GM19455 (cell line): Measurements from ENCODE around the gene RPS27L.
"Not testable (repeated sequence)": the region's sequence is repeated elsewhere in the genome, so short reads cannot be mapped to it uniquely, and the experiment has no call there.

ENCODE experiments used
- ATAC-seq: cut with Tn5 transposase; IDR thresholded peaks from one replicate; pipeline ENCODE4 v1.9.1; 2021; ENCODE audit not compliant: unreplicated experiment

The RPS27L gene

GRCh38 chr15:63099581-63099980 is 57.7 kb downstream of the RPS27L start:
- not testable (repeated sequence) for ATAC-seq

GRCh38 chr15:63098901-63099300 is 58.4 kb downstream of the RPS27L start:
- not testable (repeated sequence) for ATAC-seq
